HG03060 (cell line): ENCODE results near the gene PRSS38.

Experiments used
- ATAC-seq: cut with Tn5 transposase; IDR thresholded peaks from one replicate; pipeline ENCODE4 v1.9.1; 2021; ENCODE audit warnings: low read depth, moderate number of reproducible peaks; ENCODE audit not compliant: unreplicated experiment

Gene PRSS38

GRCh38 chr1:227883641-227884301 is 68.3 kb downstream of the PRSS38 start:
- ATAC-seq, result no peak

- ATAC-seq, result no peak
These were observed 69.1 kb downstream of the PRSS38 start for GRCh38 chr1:227884370-227885134.

- no peak for ATAC-seq
These were observed 69.7 kb downstream of the PRSS38 start for GRCh38 chr1:227885135-227885647.

- no peak for ATAC-seq
These were observed 70.4 kb downstream of the PRSS38 start for GRCh38 chr1:227885648-227886502.

GRCh38 chr1:227886503-227886961 is 71.1 kb downstream of the PRSS38 start:
- no peak for ATAC-seq

GRCh38 chr1:227886993-227887696 is 71.7 kb downstream of the PRSS38 start:
- no peak for ATAC-seq

GRCh38 chr1:227887697-227888403 is 72.4 kb downstream of the PRSS38 start:
- no peak for ATAC-seq

- ATAC-seq, result no peak
These were observed 73.0 kb downstream of the PRSS38 start for GRCh38 chr1:227888404-227889046.

GRCh38 chr1:227889047-227889862 is 73.8 kb downstream of the PRSS38 start:
- ATAC-seq, result no peak

- no peak for ATAC-seq
These were observed 74.5 kb downstream of the PRSS38 start for GRCh38 chr1:227889863-227890405.

- ATAC-seq, result no peak
These were observed 75.2 kb downstream of the PRSS38 start for GRCh38 chr1:227890451-227891222.

- no peak for ATAC-seq
These were observed 75.9 kb downstream of the PRSS38 start for GRCh38 chr1:227891223-227891954.

GRCh38 chr1:227891955-227892488 is 76.5 kb downstream of the PRSS38 start:
- ATAC-seq, result no peak

- no peak for ATAC-seq
These were observed 77.2 kb downstream of the PRSS38 start for GRCh38 chr1:227892489-227893299.

GRCh38 chr1:227893300-227893948 is 77.9 kb downstream of the PRSS38 start:
- no peak for ATAC-seq
